ENCODE data around the gene VEPH1. TPM values are rescaled to one million over a fixed set of nuclear protein-coding genes. Genes with fewer than 3 reads are reported as not detected.
"Not testable (repeated sequence)": the region's sequence is repeated elsewhere in the genome, so short reads cannot be mapped to it uniquely, and the experiment has no call there.

The VEPH1 gene
- total RNA-seq, 1 donor from 2014 or later: 261 TPM

GRCh38 chr3:157351981-157352380 is 151.2 kb downstream of the VEPH1 start:
- DNase-seq (ENCODE audit: low read depth, low spot score): no peak

- DNase-seq (ENCODE audit: low read depth, low spot score): not testable (repeated sequence)
Observed at GRCh38 chr3:157350651-157351050, 152.6 kb downstream of the VEPH1 start.

GRCh38 chr3:157348304-157349075 is 154.7 kb downstream of the VEPH1 start:
- not testable (repeated sequence) for DNase-seq (ENCODE audit: low read depth, low spot score)

DNA sequence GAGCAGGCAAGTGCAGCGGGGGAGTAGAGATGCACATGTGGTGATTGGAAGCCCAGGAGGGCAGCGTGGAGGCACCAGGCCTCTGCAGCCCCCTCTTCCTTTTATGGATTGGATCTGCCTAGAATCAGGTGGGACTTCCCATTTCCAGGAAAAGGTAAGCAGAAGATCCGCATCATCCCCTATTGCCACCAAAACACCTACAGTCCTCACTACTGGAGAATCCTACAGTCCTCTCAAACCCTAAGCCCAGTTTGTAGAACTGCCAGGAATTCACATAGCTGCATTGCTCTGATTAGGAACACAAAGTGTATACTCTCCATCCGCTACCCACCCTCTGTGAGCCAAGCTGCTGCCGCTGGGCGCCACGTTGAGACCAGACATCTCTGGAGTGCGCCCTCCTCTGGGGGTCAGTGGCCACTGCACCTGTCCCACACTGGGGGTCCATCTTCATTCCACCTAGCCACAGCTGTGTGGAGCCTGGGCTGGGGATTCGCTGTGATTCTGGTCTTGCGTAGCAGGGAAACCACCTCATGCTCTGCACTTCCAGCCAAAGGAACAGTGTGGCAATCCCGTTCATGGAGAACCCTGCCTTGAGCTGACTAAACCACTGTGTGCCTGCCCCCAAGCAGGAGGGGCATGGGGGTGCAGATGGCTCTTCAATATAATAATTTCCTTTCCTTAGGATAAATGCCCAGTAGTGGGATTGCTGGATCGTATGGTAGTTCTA is 155.5 kb downstream of the VEPH1 start:
- DNase-seq (ENCODE audit: low read depth, low spot score): no peak

DNA sequence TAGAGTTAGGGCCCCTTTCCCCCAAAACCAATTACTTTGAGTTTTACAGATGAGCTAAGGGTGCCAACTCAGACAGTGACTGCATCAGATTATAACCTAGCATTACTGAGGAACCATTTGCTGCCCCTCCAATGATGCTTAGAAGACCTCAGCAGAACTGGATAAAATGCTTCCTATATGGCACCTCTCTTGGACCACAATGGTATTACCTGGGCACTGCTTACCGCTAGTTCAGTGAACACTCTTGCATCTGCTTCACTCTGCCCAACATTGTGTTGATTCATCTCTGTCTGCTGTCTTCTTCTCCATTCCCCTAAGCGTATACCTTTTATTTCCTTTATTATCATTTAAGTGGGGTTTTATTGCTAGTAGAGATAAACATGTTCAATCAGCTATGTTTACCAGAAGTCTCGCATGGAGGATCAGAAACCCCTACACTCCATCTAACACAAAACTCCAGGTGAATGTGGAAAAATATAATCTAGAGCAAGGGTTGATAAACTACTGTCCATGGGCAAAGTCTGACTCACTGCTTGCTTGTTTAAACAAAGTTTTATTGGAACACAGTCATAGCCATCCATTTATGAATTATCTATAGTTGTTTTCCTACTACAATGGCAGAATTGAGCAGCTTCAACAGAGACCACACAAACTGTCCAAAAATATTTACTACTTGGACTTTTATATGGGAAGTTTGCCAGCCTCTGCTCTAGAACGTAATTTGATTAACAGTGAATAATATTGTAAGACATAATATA is 166.8 kb downstream of the VEPH1 start:
- DNase-seq (ENCODE audit: low read depth, low spot score): no peak

- DNase-seq (ENCODE audit: low read depth, low spot score): peak; percentile 97
Observed at GRCh38 chr3:157335233-157336076, 167.8 kb downstream of the VEPH1 start.

- DNase-seq (ENCODE audit: low read depth, low spot score): no peak
Observed at GRCh38 chr3:157333551-157333991, 169.6 kb downstream of the VEPH1 start.

DNA sequence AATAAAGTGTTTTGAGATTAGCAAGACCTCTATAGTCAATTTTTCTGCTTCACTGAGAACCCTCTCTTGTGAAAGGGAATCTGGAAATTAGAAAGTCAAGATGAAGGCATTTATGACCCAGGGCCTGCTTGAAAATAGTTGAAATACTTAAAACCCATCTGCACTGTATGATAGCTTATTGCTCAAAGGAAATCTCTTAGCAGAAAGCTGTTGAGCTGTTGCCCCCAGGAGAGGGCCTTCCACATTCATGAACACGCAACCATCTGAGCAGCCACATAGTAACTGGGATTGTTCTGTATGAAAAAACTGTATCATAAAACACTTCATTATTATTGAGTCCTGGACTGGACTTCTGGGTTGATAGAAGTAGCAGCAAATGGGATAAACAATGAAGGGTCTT is 173.0 kb downstream of the VEPH1 start:
- no peak for DNase-seq (ENCODE audit: low read depth, low spot score)

- no peak for DNase-seq (ENCODE audit: low read depth, low spot score)
Observed at GRCh38 chr3:157329551-157329950, 173.7 kb downstream of the VEPH1 start.

DNA sequence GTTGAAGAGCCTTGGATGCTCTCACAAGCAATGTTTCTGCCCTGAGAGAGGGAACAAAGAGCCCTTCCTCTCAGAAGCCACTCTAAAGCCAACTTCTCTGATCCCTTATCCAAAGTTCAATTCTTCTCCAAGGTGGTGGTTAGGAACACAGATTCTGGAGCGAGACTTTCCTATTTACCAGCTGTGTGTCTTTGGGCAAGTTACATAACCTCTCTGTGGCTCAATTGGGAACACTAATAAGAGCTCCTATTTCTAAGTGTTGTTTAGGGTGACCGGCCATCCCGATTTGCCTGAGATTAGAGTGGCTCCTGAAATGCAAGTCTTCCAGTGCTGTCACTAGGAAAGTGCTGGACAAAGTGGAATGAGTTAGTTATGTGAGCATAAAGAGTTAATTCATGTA is 175.4 kb downstream of the VEPH1 start:
- DNase-seq (ENCODE audit: low read depth, low spot score): no peak

DNA sequence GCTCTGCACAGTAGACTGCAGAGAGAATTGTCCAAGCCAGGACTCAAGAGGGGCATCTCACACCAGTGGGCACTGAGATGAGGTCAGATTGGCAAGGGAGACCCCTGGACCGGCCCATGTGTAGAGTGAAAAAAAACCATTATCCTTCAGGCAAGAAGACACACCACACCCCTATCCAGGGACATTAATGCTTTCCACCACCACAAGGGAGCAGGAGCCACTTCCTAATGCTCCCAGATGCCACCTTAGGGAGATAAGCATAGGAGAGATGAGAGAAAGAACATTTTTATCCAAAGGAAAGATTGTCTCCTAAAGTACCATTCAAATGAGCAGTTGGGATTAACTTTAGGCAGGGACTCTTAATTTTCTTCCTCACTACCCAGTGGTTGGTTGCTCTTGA is 176.2 kb downstream of the VEPH1 start:
- no peak for DNase-seq (ENCODE audit: low read depth, low spot score)

DNA sequence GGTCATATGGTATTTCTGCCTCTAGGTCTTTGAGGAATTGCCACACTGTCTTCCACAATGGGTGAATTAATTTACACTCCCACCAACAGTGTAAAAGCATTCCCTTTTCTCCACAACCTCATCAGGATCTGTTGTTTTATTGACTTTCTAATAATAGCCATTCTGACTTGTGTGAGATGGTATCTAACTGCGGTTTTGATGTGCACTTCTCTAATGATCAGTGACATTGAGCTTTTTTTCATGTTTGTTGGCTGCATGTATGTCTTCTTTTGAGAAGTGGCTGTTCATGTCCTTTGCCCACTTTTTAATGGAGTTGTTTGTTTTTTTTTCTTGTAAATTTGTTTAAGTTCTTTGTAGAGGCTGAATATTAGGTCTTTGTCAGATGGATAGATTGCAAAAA is 178.3 kb downstream of the VEPH1 start:
- not testable (repeated sequence) for DNase-seq (ENCODE audit: low read depth, low spot score)

- no peak for DNase-seq (ENCODE audit: low read depth, low spot score)
Observed at GRCh38 chr3:157323360-157323759, 179.9 kb downstream of the VEPH1 start.

- DNase-seq (ENCODE audit: low read depth, low spot score): no peak
Observed at GRCh38 chr3:157319672-157320071, 183.5 kb downstream of the VEPH1 start.

DNA sequence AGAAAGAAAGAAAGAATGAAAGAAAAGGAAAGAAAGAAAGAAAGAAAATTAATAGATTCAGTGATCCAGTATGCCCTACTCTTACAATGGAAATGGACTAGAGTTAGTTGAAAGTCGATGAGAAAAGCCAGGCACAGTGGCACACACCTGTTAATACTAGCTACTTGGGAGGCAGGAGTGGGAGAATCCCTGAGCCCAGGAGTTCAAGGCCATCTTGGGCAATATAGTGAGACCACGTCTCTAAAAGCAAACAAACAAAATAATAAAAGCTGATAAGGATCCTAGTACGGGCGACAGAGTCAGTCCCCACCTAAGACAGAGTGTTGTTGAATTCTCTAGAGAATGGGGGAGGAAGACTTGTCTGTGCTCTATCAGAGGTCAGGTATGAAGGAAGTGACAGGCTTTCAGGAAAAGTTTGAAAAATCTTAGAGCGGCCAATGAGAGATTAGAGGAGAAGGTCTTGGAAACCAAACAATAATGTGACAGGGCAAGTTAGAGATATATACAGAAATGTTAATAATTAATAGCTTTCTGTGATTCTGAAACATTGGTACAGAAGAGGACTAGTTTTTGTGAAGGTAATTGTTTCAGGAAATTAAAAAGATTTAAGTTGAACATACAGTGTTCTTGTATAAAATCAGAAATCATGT is 184.5 kb downstream of the VEPH1 start:
- no peak for DNase-seq (ENCODE audit: low read depth, low spot score)

DNA sequence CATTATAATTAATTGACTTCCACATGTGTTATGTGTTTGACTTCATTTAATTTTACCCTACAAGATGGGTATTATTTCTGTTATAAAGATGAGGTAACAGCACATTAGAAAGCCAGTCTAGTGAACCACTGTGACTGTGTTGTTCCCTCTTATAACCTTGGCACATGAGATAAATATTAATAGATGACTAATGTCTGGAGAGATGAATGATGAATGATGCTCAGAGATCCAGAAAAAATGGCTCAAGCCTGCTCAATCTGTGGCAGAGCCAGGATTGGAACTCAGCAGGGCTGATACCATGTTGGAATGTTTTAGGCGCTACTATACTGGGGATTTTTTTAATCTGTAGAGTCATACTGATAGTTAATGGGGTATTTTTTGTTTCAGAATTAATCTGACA is 185.3 kb downstream of the VEPH1 start:
- DNase-seq (ENCODE audit: low read depth, low spot score): no peak

DNA sequence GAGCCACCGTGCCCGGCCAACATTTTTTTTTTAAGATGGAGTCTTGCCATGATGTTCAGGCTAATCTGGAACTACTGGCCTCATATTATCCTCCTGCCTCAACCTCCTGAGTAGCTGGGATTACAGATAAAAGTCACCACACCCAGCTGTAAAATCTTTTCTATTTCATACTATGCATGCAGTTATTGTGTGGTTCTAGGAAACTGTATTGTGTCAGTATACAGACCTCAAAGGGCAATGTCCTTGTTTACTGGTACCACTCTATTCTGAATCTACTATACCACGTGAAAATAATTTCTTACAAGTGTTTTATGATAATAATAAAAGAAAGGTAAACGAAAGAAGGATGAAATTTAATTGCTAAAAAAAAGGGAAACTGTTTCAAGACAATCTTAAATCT is 190.0 kb downstream of the VEPH1 start:
- DNase-seq (ENCODE audit: low read depth, low spot score): no peak

GRCh38 chr3:157312376-157312745 is 190.9 kb downstream of the VEPH1 start:
- no peak for DNase-seq (ENCODE audit: low read depth, low spot score)

- DNase-seq (ENCODE audit: low read depth, low spot score): peak; percentile 66
Observed at GRCh38 chr3:157311633-157312375, 191.4 kb downstream of the VEPH1 start.

Data from pulmonary artery endothelial cell (primary cell).